Neural crest cell (in vitro differentiated cells): Measurements from ENCODE around the gene SPECC1. TPM values are rescaled to one million over a fixed set of nuclear protein-coding genes. Genes with fewer than 3 reads are reported as not detected.
A peak's percentile ranks its signal among the peaks of the same experiment; 100 is the strongest.

Experiments used
- DNase-seq: peaks from one replicate; pipeline ENCODE4 v3.0.0; 2021; ENCODE audit warnings: low read depth, mixed read lengths, low spot score
- H3K27ac Mint-ChIP-seq: one replicate; pipeline ENCODE4 v1.8.0; 2021; ENCODE audit warnings: mild to moderate bottlenecking, mixed read lengths; ENCODE audit not compliant: unreplicated experiment
- H3K27me3 Mint-ChIP-seq: 2 replicates; pipeline ENCODE4 v1.8.0; 2021; ENCODE audit warnings: low read depth, mild to moderate bottlenecking, mixed read lengths
- H3K36me3 Mint-ChIP-seq: 2 replicates; pipeline ENCODE4 v1.8.0; 2021; ENCODE audit warnings: low read depth, mild to moderate bottlenecking, mixed read lengths
- H3K4me1 Mint-ChIP-seq: 2 replicates; pipeline ENCODE4 v1.8.0; 2021; ENCODE audit warnings: mixed read lengths
- H3K4me3 Mint-ChIP-seq: one replicate; pipeline ENCODE4 v1.8.0; 2021; ENCODE audit warnings: mild to moderate bottlenecking, mixed read lengths
- H3K9me3 Mint-ChIP-seq: 2 replicates; pipeline ENCODE4 v1.8.0; 2021; ENCODE audit warnings: mixed read lengths
- total RNA-seq: library from RNA; stranded (reverse); gene quantifications from 2 replicates; pipeline ENCODE4 v1.2.1, GENCODE V29; 2021
- TF ChIP-seq, protein P1 (sequence below): fragments of 200-600 bp; sonication (generic); conservative IDR thresholded peaks from 2 replicates; pipeline ENCODE4 v1.5.0; 2021; ENCODE audit warnings: antibody characterized with exemption, mild to moderate bottlenecking

SPECC1 gene
- total RNA-seq, 1 donor from 2014 or later, result 71.0 TPM

DNA sequence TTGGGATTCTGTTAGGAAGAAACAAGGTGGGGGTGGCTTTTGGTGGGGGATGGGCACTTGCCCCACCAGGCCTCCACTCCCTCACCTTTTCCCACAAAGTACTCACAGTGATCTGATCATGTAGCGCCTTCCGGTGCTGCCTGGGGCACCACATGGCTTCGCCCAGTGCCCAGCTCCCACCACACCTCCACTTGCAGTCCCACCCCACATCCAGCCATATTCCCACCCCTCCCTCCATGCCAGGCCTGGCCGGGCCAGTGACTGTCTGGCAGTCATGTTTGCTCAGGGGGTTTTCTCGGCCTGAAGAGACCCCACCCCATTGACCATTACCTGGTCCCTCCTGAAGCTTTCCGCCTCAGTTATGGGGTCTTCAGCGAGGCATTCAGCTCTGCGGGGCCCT, 201.5 kb downstream of the SPECC1 start:
- Mint-ChIP-seq H3K4me3 (no peak overlapping the region), H3K4me1 (peaks cover 11% of the 10 kb centered on the region), H3K36me3 (peaks cover 15% of the 10 kb centered on the region), H3K27me3 (no peaks in the 10 kb centered on the region), H3K9me3 (no peaks in the 10 kb centered on the region), H3K27ac (no peak overlapping the region)
- TF ChIP-seq, protein P1, sequence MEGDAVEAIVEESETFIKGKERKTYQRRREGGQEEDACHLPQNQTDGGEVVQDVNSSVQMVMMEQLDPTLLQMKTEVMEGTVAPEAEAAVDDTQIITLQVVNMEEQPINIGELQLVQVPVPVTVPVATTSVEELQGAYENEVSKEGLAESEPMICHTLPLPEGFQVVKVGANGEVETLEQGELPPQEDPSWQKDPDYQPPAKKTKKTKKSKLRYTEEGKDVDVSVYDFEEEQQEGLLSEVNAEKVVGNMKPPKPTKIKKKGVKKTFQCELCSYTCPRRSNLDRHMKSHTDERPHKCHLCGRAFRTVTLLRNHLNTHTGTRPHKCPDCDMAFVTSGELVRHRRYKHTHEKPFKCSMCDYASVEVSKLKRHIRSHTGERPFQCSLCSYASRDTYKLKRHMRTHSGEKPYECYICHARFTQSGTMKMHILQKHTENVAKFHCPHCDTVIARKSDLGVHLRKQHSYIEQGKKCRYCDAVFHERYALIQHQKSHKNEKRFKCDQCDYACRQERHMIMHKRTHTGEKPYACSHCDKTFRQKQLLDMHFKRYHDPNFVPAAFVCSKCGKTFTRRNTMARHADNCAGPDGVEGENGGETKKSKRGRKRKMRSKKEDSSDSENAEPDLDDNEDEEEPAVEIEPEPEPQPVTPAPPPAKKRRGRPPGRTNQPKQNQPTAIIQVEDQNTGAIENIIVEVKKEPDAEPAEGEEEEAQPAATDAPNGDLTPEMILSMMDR, result no peak
- DNase-seq, result no peak

DNA sequence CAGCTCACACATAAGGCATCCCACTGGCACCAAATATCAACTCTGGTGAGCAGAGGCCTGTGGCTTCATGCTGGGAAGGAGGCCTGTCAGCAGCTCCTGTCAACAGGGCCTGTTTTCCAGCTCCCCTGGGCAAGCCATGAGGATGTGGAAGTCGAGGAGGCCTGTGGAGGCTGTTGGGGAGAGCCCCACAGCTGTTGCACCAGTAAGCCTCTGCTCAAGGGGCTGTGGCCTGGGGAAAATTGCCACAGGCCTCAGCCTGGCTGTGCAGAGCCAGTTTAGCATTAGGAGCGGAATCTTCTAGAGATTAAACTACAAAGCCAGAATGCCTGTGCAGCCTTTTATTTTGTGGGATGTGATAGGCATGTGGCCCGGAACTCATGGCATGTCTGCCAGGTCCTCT, 202.1 kb downstream of the SPECC1 start:
- peaks cover 15% of the 10 kb centered on the region for H3K36me3 Mint-ChIP-seq
- TF ChIP-seq, protein P1, result no peak

DNA sequence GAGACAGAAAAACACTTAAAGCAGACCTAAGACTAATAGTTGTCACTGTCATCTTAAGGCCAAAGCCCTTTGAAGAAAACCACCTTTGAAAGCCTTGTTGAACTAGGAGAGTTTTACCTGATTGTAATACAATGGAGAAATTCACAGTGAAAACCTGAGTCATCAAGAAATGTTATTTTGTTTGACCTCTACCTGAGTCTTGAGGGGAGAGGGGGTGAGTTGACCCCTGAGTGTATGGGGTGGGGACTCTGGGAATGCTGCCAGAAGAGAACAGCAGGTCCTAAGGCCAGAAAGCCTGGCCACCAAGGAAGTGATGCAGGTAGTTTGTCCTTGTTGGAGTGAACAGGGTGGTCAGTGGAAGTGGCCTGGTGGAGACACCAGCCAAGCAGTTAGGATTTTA, 204.3 kb downstream of the SPECC1 start:
- TF ChIP-seq, protein P1, result no peak
- no peak overlapping the region for H3K27ac Mint-ChIP-seq
- peaks cover 28% of the 10 kb centered on the region for H3K4me1 Mint-ChIP-seq
- no peak overlapping the region for H3K4me3 Mint-ChIP-seq
- H3K27me3 Mint-ChIP-seq, result no peaks in the 10 kb centered on the region
- DNase-seq, result no peak
- H3K9me3 Mint-ChIP-seq, result no peaks in the 10 kb centered on the region
- peaks cover 12% of the 10 kb centered on the region for H3K36me3 Mint-ChIP-seq

More for the DNA sequence above, 202.1 kb downstream of the SPECC1 start:
- H3K9me3 Mint-ChIP-seq, result no peaks in the 10 kb centered on the region
- no peaks in the 10 kb centered on the region for H3K27me3 Mint-ChIP-seq
- no peak for DNase-seq
- H3K27ac Mint-ChIP-seq, result no peak overlapping the region
- peaks cover 17% of the 10 kb centered on the region for H3K4me1 Mint-ChIP-seq
- H3K4me3 Mint-ChIP-seq, result no peak overlapping the region

DNA sequence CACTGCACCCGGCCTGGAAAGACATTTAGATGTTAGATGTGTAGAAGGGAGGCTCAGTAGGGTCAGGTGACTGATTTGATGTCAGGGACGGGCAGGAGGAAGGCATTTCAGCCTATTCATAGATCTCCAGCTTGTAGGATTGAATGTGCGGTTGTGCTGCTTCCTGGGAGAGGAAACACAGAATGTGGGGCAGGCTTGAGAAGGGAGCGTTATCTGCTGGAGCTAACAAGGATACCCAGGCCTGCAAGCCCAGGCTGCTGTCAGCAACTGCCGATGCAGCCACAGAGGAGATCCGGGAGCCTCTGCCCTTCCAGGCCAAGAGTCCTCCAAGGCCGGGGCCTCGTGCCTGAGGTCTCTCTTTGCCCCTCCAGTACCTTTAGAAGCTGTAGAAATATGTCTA, 205.6 kb downstream of the SPECC1 start:
- TF ChIP-seq, protein P1, result no peak
- Mint-ChIP-seq H3K27me3 (no peaks in the 10 kb centered on the region), H3K4me1 (peaks cover 40% of the 10 kb centered on the region), H3K9me3 (peaks cover 3% of the 10 kb centered on the region), H3K27ac (peak overlapping the region; percentile 75), H3K36me3 (peaks cover 16% of the 10 kb centered on the region), H3K4me3 (no peak overlapping the region)
- no peak for DNase-seq

DNA sequence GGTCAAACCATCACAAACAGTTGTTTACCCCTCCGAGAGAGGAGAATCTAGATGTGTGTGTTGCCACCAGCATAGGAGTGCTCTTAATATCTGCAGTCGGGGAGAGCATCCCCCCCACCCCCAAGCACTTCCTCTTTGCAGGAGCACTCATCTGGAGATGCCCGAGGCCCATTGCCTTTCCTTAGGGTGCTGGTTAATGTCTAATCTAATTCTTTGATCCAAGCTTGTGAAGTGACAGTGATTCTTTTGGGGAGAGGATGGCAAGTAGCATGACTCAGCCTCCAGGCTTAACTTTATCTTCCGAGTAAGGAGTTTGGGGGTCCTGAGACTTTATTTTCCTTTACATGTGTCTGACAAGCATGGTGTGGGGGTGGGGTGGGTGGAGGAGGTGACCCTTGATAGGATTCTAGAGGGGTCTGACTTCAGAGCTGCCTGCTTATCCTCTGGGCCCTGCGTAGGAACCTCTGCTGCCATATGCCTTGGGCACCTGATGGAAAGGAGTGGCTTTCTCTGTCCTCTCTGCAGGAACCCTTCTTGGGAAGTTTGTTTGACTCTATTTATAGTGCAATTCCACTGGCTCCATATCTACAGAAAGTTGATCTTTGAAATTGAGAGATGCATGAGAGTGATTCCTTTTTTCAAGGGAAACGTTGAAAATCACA, 207.1 kb downstream of the SPECC1 start:
- Mint-ChIP-seq H3K4me1 (peaks cover 40% of the 10 kb centered on the region), H3K4me3 (no peak overlapping the region), H3K36me3 (peaks cover 18% of the 10 kb centered on the region), H3K9me3 (peaks cover 3% of the 10 kb centered on the region), H3K27ac (no peak overlapping the region), H3K27me3 (no peaks in the 10 kb centered on the region)
- TF ChIP-seq, protein P1, result no peak
- DNase-seq, result no peak
